ENCODE data around the gene TMEM125. TPM values are rescaled to one million over a fixed set of nuclear protein-coding genes. Genes with fewer than 3 reads are reported as not detected.

TMEM125 gene
- total RNA-seq, 2 donors from 2014 or later = 0.70 to 2.1 TPM

DNA sequence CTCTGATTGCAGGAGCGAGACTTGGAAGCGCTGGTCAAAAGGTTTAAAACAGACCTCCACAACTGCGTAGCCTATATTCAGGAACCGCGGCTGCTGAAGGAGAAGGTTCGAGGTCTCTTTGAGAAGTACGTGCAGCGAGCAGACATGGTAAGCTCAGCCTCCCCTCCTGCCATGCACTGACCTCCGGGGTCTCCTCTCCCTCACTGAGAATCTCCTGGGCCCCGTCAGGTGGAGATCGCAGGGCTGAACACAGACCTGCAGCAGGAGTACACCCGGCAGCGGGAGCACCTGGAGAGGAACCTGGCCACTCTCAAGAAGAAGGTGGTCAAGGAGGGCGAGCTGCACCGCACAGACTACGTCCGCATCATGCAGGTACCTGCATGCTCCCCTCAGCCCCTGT, 35.5 kb upstream of the TMEM125 start:
- no peak for DNase-seq (ENCODE audit: low spot score)
- no peaks in the 10 kb centered on the region for H3K27me3 ChIP-seq
- H3K4me3 ChIP-seq = no peak overlapping the region
- H3K36me3 ChIP-seq = no peaks in the 10 kb centered on the region
- H3K27ac ChIP-seq = no peak overlapping the region
- TF ChIP-seq, protein P1, sequence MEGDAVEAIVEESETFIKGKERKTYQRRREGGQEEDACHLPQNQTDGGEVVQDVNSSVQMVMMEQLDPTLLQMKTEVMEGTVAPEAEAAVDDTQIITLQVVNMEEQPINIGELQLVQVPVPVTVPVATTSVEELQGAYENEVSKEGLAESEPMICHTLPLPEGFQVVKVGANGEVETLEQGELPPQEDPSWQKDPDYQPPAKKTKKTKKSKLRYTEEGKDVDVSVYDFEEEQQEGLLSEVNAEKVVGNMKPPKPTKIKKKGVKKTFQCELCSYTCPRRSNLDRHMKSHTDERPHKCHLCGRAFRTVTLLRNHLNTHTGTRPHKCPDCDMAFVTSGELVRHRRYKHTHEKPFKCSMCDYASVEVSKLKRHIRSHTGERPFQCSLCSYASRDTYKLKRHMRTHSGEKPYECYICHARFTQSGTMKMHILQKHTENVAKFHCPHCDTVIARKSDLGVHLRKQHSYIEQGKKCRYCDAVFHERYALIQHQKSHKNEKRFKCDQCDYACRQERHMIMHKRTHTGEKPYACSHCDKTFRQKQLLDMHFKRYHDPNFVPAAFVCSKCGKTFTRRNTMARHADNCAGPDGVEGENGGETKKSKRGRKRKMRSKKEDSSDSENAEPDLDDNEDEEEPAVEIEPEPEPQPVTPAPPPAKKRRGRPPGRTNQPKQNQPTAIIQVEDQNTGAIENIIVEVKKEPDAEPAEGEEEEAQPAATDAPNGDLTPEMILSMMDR (IDR thresholded peaks at IDR 0.05) = no peak
- H3K9me3 ChIP-seq = no peaks in the 10 kb centered on the region
- H3K4me1 ChIP-seq = peaks cover 0 to 47% of the 10 kb centered on the region in 2 donors

DNA sequence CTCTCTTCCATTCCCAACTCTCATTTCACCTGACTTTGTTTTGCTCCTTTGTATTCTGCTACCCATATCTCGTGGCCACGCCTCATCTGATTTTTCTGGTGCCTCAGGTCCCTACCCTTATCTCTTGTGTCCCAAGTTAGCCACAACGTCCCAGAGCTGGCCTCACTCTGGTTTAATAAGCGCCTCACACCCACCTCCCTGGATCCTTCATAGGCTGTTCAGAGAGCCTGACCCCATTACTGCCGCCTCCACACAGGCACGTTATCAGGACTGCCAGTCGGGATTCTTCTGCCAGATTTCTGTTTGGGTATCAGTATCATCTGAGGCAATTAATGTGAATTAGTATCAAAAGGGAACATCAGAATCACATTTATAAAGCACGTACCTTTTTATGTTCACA, 34.7 kb upstream of the TMEM125 start:
- Histone ChIP-seq H3K4me1 (peaks cover 0 to 55% of the 10 kb centered on the region in 2 donors), H3K27ac (peak overlapping the region; percentile 58 to 82)
- TF ChIP-seq, protein P1 (IDR thresholded peaks at IDR 0.05) = no peak

DNA sequence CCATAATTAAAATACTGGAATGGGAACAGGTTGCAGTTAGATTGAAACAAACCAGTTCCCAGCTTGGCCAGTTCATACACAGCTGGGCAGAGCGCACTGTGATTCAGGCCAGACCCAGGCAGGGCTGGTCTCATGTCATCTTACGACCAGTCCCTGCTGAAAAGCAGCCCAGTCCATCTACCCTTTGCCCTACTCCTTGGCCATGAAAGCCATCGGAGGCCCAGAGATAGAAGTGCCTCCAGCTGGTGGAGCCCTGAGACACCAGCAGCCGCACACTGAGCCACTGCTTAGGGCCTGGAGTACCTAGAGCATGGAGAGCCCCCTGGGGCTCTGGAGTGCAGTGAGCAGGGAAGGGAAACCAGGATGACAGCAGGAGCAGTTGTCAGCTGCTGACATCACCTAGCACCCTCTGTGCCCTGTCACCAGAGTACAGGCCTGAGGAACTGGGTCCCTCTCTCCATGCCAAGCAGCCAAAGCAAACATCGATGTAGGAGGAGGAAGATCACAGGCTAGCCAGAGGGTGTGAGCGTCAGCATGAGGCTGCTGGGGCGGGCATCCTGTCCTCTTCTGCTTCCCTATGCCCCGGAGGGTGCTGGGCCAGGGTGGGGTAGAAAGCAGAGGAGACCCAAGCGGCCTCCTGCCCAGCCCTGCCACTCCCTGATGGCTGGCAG, 34.2 kb upstream of the TMEM125 start:
- no peaks in the 10 kb centered on the region for H3K36me3 ChIP-seq
- TF ChIP-seq, protein P1 (IDR thresholded peaks at IDR 0.05) = no peak
- peak overlapping the region; percentile 58 to 82 for H3K27ac ChIP-seq
- H3K27me3 ChIP-seq = no peaks in the 10 kb centered on the region
- peaks cover 0 to 55% of the 10 kb centered on the region in 2 donors for H3K4me1 ChIP-seq
- no peak overlapping the region for H3K4me3 ChIP-seq
- no peaks in the 10 kb centered on the region for H3K9me3 ChIP-seq
- peak; percentile 55 for DNase-seq (ENCODE audit: low spot score)

More for the DNA sequence above, 34.7 kb upstream of the TMEM125 start:
- no peaks in the 10 kb centered on the region for H3K27me3 ChIP-seq
- H3K4me3 ChIP-seq = no peak overlapping the region
- H3K36me3 ChIP-seq = no peaks in the 10 kb centered on the region
- no peaks in the 10 kb centered on the region for H3K9me3 ChIP-seq
- DNase-seq (ENCODE audit: low spot score) = peak; percentile 38

DNA sequence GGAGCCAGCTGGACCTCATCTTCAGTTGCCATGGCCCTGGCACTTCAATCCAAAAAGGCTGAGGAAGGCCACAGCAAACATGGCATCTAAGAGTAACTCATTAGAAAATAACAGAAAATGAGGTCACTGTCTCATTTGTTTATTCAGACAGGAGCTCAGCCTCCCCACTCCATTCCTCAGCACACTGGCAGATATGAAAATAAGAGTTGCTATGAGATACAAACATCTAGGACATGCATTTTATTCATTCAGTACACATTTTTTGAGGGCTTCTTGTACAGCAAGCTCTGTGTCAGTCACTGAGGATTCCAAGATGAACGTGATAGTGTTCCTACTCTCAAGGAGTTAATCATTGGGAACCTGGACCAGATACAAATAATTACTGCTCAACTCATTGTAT, 32.7 kb upstream of the TMEM125 start:
- H3K27me3 ChIP-seq = no peaks in the 10 kb centered on the region
- H3K4me1 ChIP-seq = peaks cover 0 to 63% of the 10 kb centered on the region in 2 donors
- no peak overlapping the region for H3K4me3 ChIP-seq
- TF ChIP-seq, protein P1 (IDR thresholded peaks at IDR 0.05) = no peak
- no peak overlapping the region for H3K27ac ChIP-seq
- H3K9me3 ChIP-seq = no peaks in the 10 kb centered on the region
- H3K36me3 ChIP-seq = no peaks in the 10 kb centered on the region
- DNase-seq (ENCODE audit: low spot score) = peak; percentile 36

DNA sequence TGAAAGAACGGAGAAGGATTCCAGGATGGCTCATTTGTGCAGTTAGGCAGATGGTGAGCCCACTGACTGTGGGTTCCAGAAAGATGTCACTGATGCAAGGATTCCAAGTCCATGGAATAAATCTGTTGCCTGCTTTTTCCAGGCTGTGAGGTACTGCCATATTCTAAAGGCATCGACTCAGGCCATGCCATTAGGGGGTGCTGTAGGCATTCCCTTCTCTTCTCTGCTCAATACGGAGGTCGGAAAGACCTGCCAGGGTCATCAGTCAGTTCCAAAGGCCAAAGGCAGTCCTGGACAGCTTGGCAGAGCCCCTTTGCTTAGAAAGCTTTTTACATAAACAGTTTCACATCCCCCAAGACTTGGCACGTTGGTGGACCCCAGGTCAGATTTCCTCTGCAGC, 31.7 kb upstream of the TMEM125 start:
- Histone ChIP-seq H3K4me3 (no peak overlapping the region), H3K9me3 (no peaks in the 10 kb centered on the region), H3K4me1 (peaks cover 0 to 53% of the 10 kb centered on the region in 2 donors), H3K36me3 (no peaks in the 10 kb centered on the region), H3K27ac (peak overlapping the region; percentile 49 to 58), H3K27me3 (no peaks in the 10 kb centered on the region)
- TF ChIP-seq, protein P1 (IDR thresholded peaks at IDR 0.05) = peak; percentile 52 to 81
- peak; percentile 63 for DNase-seq (ENCODE audit: low spot score)
